ENCODE measurements around the gene HBD.

GRCh38 chr11:5228124-5228523 lies 6.2 kb downstream of the HBD start:
- TF ChIP-seq CTCF (conservative IDR thresholded peaks at IDR 0.05) (no peak), EZH2 (IDR thresholded peaks at IDR 0.05; ENCODE audit: low read depth) (no peak)

All from PC-9 (cell line).